Omental fat pad (tissue), 4 donors: Measurements from ENCODE around the gene UPK3A. TPM values are rescaled to one million over a fixed set of nuclear protein-coding genes. Genes with fewer than 3 reads are reported as not detected.

ENCODE experiments used
- ATAC-seq: fragments of 150-250 bp; one replicate; pipeline ENCODE4 v1.9.1; 2016; ENCODE audit warnings: mild to moderate bottlenecking, moderate library complexity; ENCODE audit not compliant: low FRiP score
- DNase-seq: peaks from one replicate; pipeline ENCODE4 v3.0.0-alpha.2; 2019; ENCODE audit warnings: low spot score
- total RNA-seq, 4 donors: library from RNA; depleted of rRNA; stranded (reverse); fragments of >200 nt; gene quantifications; one replicate each; pipeline ENCODE4 v1.1.0, GENCODE V29; 2016
- TF ChIP-seq, protein P1 (sequence below), 3 donors: fragments of 450-650 bp; IDR thresholded peaks; one replicate each; pipeline ENCODE4 v1.5.1; 2016 to 2017; ENCODE audit warnings: antibody characterized with exemption in 3 of 3, mild to moderate bottlenecking in 3 of 3, moderate library complexity in 2 of 3

The UPK3A gene
- total RNA-seq, 4 donors from 2014 or later: not detected

GRCh38 chr22:45328822-45329529 lies 44.2 kb downstream of the UPK3A start:
- TF ChIP-seq, protein P1, sequence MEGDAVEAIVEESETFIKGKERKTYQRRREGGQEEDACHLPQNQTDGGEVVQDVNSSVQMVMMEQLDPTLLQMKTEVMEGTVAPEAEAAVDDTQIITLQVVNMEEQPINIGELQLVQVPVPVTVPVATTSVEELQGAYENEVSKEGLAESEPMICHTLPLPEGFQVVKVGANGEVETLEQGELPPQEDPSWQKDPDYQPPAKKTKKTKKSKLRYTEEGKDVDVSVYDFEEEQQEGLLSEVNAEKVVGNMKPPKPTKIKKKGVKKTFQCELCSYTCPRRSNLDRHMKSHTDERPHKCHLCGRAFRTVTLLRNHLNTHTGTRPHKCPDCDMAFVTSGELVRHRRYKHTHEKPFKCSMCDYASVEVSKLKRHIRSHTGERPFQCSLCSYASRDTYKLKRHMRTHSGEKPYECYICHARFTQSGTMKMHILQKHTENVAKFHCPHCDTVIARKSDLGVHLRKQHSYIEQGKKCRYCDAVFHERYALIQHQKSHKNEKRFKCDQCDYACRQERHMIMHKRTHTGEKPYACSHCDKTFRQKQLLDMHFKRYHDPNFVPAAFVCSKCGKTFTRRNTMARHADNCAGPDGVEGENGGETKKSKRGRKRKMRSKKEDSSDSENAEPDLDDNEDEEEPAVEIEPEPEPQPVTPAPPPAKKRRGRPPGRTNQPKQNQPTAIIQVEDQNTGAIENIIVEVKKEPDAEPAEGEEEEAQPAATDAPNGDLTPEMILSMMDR (IDR thresholded peaks at IDR 0.05): no peak
- ATAC-seq: no peak
- no peak for DNase-seq

DNA sequence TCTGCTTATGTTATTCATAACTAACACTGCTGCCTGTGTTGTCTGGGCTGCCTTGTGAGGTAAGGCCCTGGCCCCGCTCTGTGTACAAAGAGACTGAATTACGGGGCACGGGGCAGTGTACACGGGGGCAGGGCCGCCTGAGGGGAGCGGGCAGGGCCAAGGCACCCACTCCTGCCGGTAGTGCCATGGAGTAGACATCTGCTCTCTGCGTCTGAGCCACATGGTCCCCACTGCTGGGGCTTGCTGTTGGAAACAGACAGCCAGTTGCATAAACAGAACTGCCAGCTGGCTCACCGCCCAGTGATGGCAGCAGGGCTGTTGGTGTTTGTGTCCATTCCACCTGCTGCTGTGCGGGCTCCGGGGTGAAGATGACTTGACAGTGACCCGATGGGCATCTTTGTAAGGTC lies 44.8 kb downstream of the UPK3A start:
- TF ChIP-seq, protein P1 (IDR thresholded peaks at IDR 0.05): no peak
- ATAC-seq: no peak
- no peak for DNase-seq

- ATAC-seq (no peak), DNase-seq (no peak)
- TF ChIP-seq, protein P1 (IDR thresholded peaks at IDR 0.05): no peak
Observed at GRCh38 chr22:45330548-45330947, 45.8 kb downstream of the UPK3A start.

- TF ChIP-seq, protein P1 (IDR thresholded peaks at IDR 0.05): no peak
Observed at GRCh38 chr22:45331486-45331885, 46.7 kb downstream of the UPK3A start.

DNA sequence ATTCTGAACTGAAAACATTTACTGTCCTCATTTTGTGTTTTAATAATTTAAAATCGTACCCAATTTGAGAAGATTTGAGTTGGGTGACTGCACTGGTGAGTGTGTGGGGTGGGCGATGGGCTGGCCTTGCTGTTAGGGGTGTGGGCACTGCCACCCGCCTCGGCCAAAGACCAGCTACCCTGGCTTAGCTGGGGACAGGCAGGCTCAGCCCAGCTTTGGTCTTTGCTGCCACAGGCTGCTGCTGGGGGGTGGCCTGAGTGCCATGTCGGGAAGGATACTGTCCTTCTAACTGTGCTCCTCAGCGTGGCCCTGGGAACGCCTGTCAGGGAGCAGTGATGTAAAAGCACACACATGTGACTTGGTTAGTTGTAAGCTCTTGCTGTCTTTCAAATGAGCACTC lies 47.3 kb downstream of the UPK3A start:
- no peak for DNase-seq
- TF ChIP-seq, protein P1 (IDR thresholded peaks at IDR 0.05): no peak
- no peak for ATAC-seq

More at GRCh38 chr22:45331486-45331885, 46.7 kb downstream of the UPK3A start:
- ATAC-seq (no peak), DNase-seq (no peak)

DNA sequence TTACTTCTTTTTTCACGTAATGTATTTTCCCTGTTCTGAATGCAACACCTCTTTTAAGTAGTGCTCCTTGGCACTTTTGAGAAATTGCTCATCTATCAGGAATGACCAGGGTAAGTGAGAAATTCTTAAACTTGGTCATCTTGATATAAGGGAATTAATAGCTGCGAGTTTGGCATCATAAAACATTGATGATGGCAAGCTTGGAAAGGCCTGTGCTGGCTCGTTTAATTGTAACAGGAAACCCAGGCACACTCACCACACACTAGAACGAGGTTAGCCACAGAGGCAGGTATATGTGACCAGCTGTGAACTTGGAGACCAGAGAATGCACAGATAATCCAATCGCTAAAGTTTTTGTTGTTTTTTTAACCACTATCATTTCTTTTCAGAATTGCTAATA lies 49.3 kb downstream of the UPK3A start:
- TF ChIP-seq, protein P1 (IDR thresholded peaks at IDR 0.05): no peak
- ATAC-seq (no peak), DNase-seq (no peak)

GRCh38 chr22:45334528-45334927 lies 49.8 kb downstream of the UPK3A start:
- no peak for ATAC-seq

More at GRCh38 chr22:45334528-45334927, 49.8 kb downstream of the UPK3A start:
- no peak for DNase-seq
- TF ChIP-seq, protein P1 (IDR thresholded peaks at IDR 0.05): no peak
